HG02798 (cell line): ENCODE measurements around the gene RPS6KA3.
"Not testable (repeated sequence)": the region's sequence is repeated elsewhere in the genome, so short reads cannot be mapped to it uniquely, and the experiment has no call there.

Experiments used
- ATAC-seq: cut with Tn5 transposase; IDR thresholded peaks from one replicate; pipeline ENCODE4 v1.9.1; 2021; ENCODE audit warnings: mild to moderate bottlenecking; ENCODE audit not compliant: unreplicated experiment, poor library complexity

RPS6KA3 gene

GRCh38 chrX:20224814-20225487, 41.8 kb downstream of the RPS6KA3 start:
- peak; percentile 80 for ATAC-seq

GRCh38 chrX:20221902-20222301, 44.8 kb downstream of the RPS6KA3 start:
- ATAC-seq = no peak

- ATAC-seq = no peak
Measured at GRCh38 chrX:20218836-20219505, 47.7 kb downstream of the RPS6KA3 start.

- no peak for ATAC-seq
Measured at GRCh38 chrX:20217906-20218305, 48.8 kb downstream of the RPS6KA3 start.

- no peak for ATAC-seq
Measured at GRCh38 chrX:20217271-20217670, 49.4 kb downstream of the RPS6KA3 start.

GRCh38 chrX:20215565-20215964, 51.1 kb downstream of the RPS6KA3 start:
- ATAC-seq = no peak

GRCh38 chrX:20212486-20213089, 54.1 kb downstream of the RPS6KA3 start:
- peak; percentile 91 for ATAC-seq

GRCh38 chrX:20211261-20211786, 55.4 kb downstream of the RPS6KA3 start:
- ATAC-seq = no peak

- ATAC-seq = peak; percentile 93
Measured at GRCh38 chrX:20205927-20206708, 60.6 kb downstream of the RPS6KA3 start.

GRCh38 chrX:20204351-20204750, 62.4 kb downstream of the RPS6KA3 start:
- no peak for ATAC-seq

- ATAC-seq = no peak
Measured at GRCh38 chrX:20197641-20198210, 69.0 kb downstream of the RPS6KA3 start.

GRCh38 chrX:20189171-20189570, 77.5 kb downstream of the RPS6KA3 start:
- ATAC-seq = no peak

- no peak for ATAC-seq
Measured at GRCh38 chrX:20181598-20182329, 84.9 kb downstream of the RPS6KA3 start.

- ATAC-seq = no peak
Measured at GRCh38 chrX:20177093-20177492, 89.6 kb downstream of the RPS6KA3 start.

GRCh38 chrX:20173856-20174255, 92.9 kb downstream of the RPS6KA3 start:
- no peak for ATAC-seq

- ATAC-seq = no peak
Measured at GRCh38 chrX:20173313-20173712, 93.4 kb downstream of the RPS6KA3 start.

GRCh38 chrX:20171887-20172286, 94.8 kb downstream of the RPS6KA3 start:
- no peak for ATAC-seq

- not testable (repeated sequence) for ATAC-seq
Measured at GRCh38 chrX:20162516-20162915, 104.2 kb downstream of the RPS6KA3 start.

GRCh38 chrX:20159797-20160385, 106.8 kb downstream of the RPS6KA3 start:
- no peak for ATAC-seq
